Myometrial cell (primary cell): ENCODE measurements around the gene SP100. TPM values are rescaled to one million over a fixed set of nuclear protein-coding genes. Genes with fewer than 3 reads are reported as not detected.

ENCODE experiments used
- total RNA-seq: library from RNA; depleted of rRNA; stranded (reverse); fragments of >200 nt; gene quantifications from 2 replicates; pipeline ENCODE4 v1.2.3, GENCODE V29; 2015

Gene SP100
- total RNA-seq, result 68.6 and 77.0 TPM in 2 replicates

GRCh38 chr2:230416061-230416721, at the start of gene SP100:
Gene SP100 (plus strand): TSS chr2:230416201. CDS start chr2:230416297, 96 bp downstream.

Other genes with a start within 250 kb of the SP100 start
- 12.6 and 17.9 TPM in 2 replicates for gene SP110, start 196.2 kb upstream of the SP100 start, total RNA-seq
- gene SP140, start 190.5 kb upstream of the SP100 start, total RNA-seq, result 1.2 and 1.7 TPM in 2 replicates
- 7.2 and 23.4 TPM in 2 replicates for gene SP140L, start 89.0 kb upstream of the SP100 start, total RNA-seq